Smooth muscle cell (in vitro differentiated cells): ENCODE measurements around the gene DNAH12. TPM values are rescaled to one million over a fixed set of nuclear protein-coding genes. Genes with fewer than 3 reads are reported as not detected.
A peak's percentile ranks its signal among the peaks of the same experiment; 100 is the strongest.

Source experiments
- DNase-seq: peaks from one replicate; lab custom pipeline; 2025; ENCODE audit not compliant: unreplicated experiment; lab: John Stamatoyannopoulos, UW
- H2AFZ ChIP-seq: fragments of 200-600 bp; sonication (generic); 2 replicates; pipeline ENCODE4 v1.6.0; 2016; ENCODE audit warnings: antibody characterized with exemption, low read depth, mild to moderate bottlenecking
- H3F3A ChIP-seq: fragments of 200-600 bp; sonication (generic); 2 replicates; pipeline ENCODE4 v1.6.0; 2017; ENCODE audit warnings: antibody characterized with exemption, low read depth
- H3K27ac ChIP-seq: fragments of 200-600 bp; sonication (generic); 2 replicates; pipeline ENCODE4 v1.5.1; 2016; ENCODE audit warnings: low read depth, mild to moderate bottlenecking
- H3K27me3 ChIP-seq: fragments of 200-600 bp; sonication (generic); 2 replicates; pipeline ENCODE4 v1.6.1; 2016; ENCODE audit warnings: low read depth, mild to moderate bottlenecking
- H3K36me3 ChIP-seq: fragments of 200-600 bp; sonication (generic); 2 replicates; pipeline ENCODE4 v1.5.1; 2016; ENCODE audit warnings: low read depth
- H3K4me1 ChIP-seq: fragments of 200-600 bp; sonication (generic); 2 replicates; pipeline ENCODE4 v1.5.1; 2016; ENCODE audit warnings: low read depth
- H3K4me2 ChIP-seq: fragments of 200-600 bp; sonication (generic); 2 replicates; pipeline ENCODE4 v1.6.0; 2016; ENCODE audit warnings: mild to moderate bottlenecking
- H3K4me3 ChIP-seq: fragments of 200-600 bp; sonication (generic); 2 replicates; pipeline ENCODE4 v1.5.1; 2016; ENCODE audit warnings: mild to moderate bottlenecking
- H3K79me2 ChIP-seq: fragments of 200-600 bp; sonication (generic); 2 replicates; pipeline ENCODE4 v1.6.0; 2016; ENCODE audit warnings: low read depth, mild to moderate bottlenecking
- H3K9ac ChIP-seq: fragments of 200-600 bp; sonication (generic); 2 replicates; pipeline ENCODE4 v1.6.0; 2016; ENCODE audit warnings: low read depth
- H3K9me3 ChIP-seq: fragments of 200-600 bp; sonication (generic); replicated peaks from 2 replicates; pipeline ENCODE4 v1.5.1; 2016; ENCODE audit warnings: low read depth
- H4K20me1 ChIP-seq: fragments of 200-600 bp; sonication (generic); 2 replicates; pipeline ENCODE4 v1.6.0; 2016; ENCODE audit warnings: low read depth
- WGBS: methylation state at CpG from one replicate; pipeline ENCODE4 v1.1.7; 2016; ENCODE audit warnings: low lambda C conversion rate; 5-methylcytosine and 5-hydroxymethylcytosine counted together
- polyA plus RNA-seq: library from polyadenylated mRNA; unstranded; fragments of >200 nt; fragmentation: Nextera tagmentation; extraction: Ambion mirVana; gene quantifications from 2 replicates; pipeline ENCODE4 v1.2.1, GENCODE V29; 2016
- total RNA-seq: library from RNA; depleted of rRNA; stranded (reverse); fragments of >200 nt; gene quantifications from 2 replicates; pipeline ENCODE4 v1.2.3, GENCODE V29; 2014
- TF ChIP-seq, protein P1 (sequence below): fragments of 200-600 bp; sonication (generic); IDR thresholded peaks from 2 replicates; pipeline ENCODE4 v1.5.1; 2017; ENCODE audit warnings: borderline replicate concordance, mild to moderate bottlenecking, antibody characterized with exemption; ENCODE audit not compliant: insufficient read depth, poor library complexity, severe bottlenecking

Gene DNAH12
- total and polyA plus RNA-seq, 2 experiments from 2014 or later: 0.27 TPM; not detected in 1

DNA sequence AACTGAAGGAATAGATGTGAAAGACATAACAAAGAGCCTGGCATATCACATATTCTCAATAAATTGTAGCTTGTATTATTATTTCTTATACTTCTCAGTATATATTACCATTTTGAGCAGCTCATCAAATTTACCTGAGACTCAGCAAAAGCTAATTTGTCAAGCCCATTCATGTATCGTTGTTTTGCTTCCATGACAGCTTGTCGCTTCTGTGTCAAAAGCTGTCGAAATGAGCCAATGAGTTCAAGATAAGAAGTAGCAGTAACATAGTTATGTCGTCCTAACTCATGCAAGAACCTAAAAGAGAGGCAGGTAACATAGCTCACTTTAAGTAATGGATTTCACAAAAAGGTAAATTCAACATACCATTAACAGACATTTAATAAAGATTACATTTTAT, 157.8 kb downstream of the DNAH12 start:
- no peak overlapping the region for H2AFZ ChIP-seq
- no peak overlapping the region for H3K27ac ChIP-seq
- no peaks in the 10 kb centered on the region for H3K36me3 ChIP-seq
- H4K20me1 ChIP-seq: no peaks in the 10 kb centered on the region
- no peak overlapping the region for H3K4me3 ChIP-seq
- H3K27me3 ChIP-seq: no peaks in the 10 kb centered on the region
- H3K9ac ChIP-seq: no peak overlapping the region
- H3K4me1 ChIP-seq: peaks cover 6% of the 10 kb centered on the region
- no peaks in the 10 kb centered on the region for H3K9me3 ChIP-seq
- TF ChIP-seq, protein P1, sequence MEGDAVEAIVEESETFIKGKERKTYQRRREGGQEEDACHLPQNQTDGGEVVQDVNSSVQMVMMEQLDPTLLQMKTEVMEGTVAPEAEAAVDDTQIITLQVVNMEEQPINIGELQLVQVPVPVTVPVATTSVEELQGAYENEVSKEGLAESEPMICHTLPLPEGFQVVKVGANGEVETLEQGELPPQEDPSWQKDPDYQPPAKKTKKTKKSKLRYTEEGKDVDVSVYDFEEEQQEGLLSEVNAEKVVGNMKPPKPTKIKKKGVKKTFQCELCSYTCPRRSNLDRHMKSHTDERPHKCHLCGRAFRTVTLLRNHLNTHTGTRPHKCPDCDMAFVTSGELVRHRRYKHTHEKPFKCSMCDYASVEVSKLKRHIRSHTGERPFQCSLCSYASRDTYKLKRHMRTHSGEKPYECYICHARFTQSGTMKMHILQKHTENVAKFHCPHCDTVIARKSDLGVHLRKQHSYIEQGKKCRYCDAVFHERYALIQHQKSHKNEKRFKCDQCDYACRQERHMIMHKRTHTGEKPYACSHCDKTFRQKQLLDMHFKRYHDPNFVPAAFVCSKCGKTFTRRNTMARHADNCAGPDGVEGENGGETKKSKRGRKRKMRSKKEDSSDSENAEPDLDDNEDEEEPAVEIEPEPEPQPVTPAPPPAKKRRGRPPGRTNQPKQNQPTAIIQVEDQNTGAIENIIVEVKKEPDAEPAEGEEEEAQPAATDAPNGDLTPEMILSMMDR: no peak
- no peaks in the 10 kb centered on the region for H3F3A ChIP-seq
- WGBS: 81% methylated on average over 4 of the region's 4 CpGs
- H3K4me2 ChIP-seq: no peak overlapping the region
- no peaks in the 10 kb centered on the region for H3K79me2 ChIP-seq
- no peak for DNase-seq

- H3K9me3 ChIP-seq: no peaks in the 10 kb centered on the region
- H3K4me1 ChIP-seq: peaks cover 6% of the 10 kb centered on the region
- H3K27me3 ChIP-seq: no peaks in the 10 kb centered on the region
- no peak overlapping the region for H2AFZ ChIP-seq
- no peaks in the 10 kb centered on the region for H4K20me1 ChIP-seq
- H3K4me3 ChIP-seq: no peak overlapping the region
- TF ChIP-seq, protein P1: no peak
- H3K9ac ChIP-seq: no peak overlapping the region
- H3K36me3 ChIP-seq: no peaks in the 10 kb centered on the region
- H3K4me2 ChIP-seq: no peak overlapping the region
- WGBS: 88% methylated on average over 5 of the region's 5 CpGs
- DNase-seq: no peak
- no peak overlapping the region for H3K27ac ChIP-seq
- H3K79me2 ChIP-seq: no peaks in the 10 kb centered on the region
- H3F3A ChIP-seq: no peaks in the 10 kb centered on the region
Measured at GRCh38 chr3:57385498-57385897, 158.6 kb downstream of the DNAH12 start.

GRCh38 chr3:57383838-57384237, 160.3 kb downstream of the DNAH12 start:
- Histone ChIP-seq H2AFZ (no peak overlapping the region), H3K9me3 (no peaks in the 10 kb centered on the region), H3K4me1 (peaks cover 6% of the 10 kb centered on the region), H3K9ac (no peak overlapping the region), H4K20me1 (no peaks in the 10 kb centered on the region), H3K4me3 (no peak overlapping the region), H3K27me3 (no peaks in the 10 kb centered on the region), H3F3A (no peaks in the 10 kb centered on the region), H3K36me3 (no peaks in the 10 kb centered on the region), H3K79me2 (no peaks in the 10 kb centered on the region), H3K27ac (no peak overlapping the region), H3K4me2 (no peak overlapping the region)
- TF ChIP-seq, protein P1: no peak
- no peak for DNase-seq
- 82% methylated on average over 2 of the region's 2 CpGs for WGBS

- 71% methylated on average over 2 of the region's 2 CpGs for WGBS
- Histone ChIP-seq H3K4me2 (peak overlapping the region; percentile 40), H3K9me3 (no peaks in the 10 kb centered on the region), H3K79me2 (no peaks in the 10 kb centered on the region), H2AFZ (peak overlapping the region; percentile 48), H3K27me3 (peaks cover 2% of the 10 kb centered on the region), H3K9ac (no peak overlapping the region), H3K27ac (peak overlapping the region; percentile 10), H3K36me3 (no peaks in the 10 kb centered on the region), H3F3A (no peaks in the 10 kb centered on the region), H3K4me3 (no peak overlapping the region), H3K4me1 (peaks cover 6% of the 10 kb centered on the region), H4K20me1 (no peaks in the 10 kb centered on the region)
- no peak for DNase-seq
- TF ChIP-seq, protein P1: no peak
Measured at GRCh38 chr3:57383406-57383805, 160.7 kb downstream of the DNAH12 start.
